LHCN-M2 (cell line): Measurements from ENCODE around the gene GLT8D2. TPM values are rescaled to one million over a fixed set of nuclear protein-coding genes. Genes with fewer than 3 reads are reported as not detected.
A peak's percentile ranks its signal among the peaks of the same experiment; 100 is the strongest.

ENCODE experiments used
- DNase-seq: peaks from one replicate; pipeline ENCODE4 v3.0.0-alpha.2; 2012; ENCODE audit warnings: low read depth
- polyA plus RNA-seq: library from polyadenylated mRNA; unstranded; fragments of >200 nt; gene quantifications from one replicate; pipeline ENCODE4 v1.2.1, GENCODE V29; 2012; ENCODE audit warnings: missing spikeins
- total RNA-seq: library from RNA; depleted of rRNA; stranded (reverse); fragments of >200 nt; gene quantifications from 2 replicates; pipeline ENCODE4 v1.2.3, GENCODE V29; 2014; rRNA removed

The GLT8D2 gene
- total RNA-seq = 42.0 and 47.1 TPM in 2 replicates
- polyA plus RNA-seq = 15.5 TPM

GRCh38 chr12:104049903-104050356 lies at the start of gene GLT8D2:
GLT8D2 (minus strand) TSS chr12:104050187; CDS start chr12:104019648, 30,539 bp downstream.
- DNase-seq = peak; percentile 61

GRCh38 chr12:104097954-104098353 lies 48.0 kb upstream of the GLT8D2 start:
- no peak for DNase-seq

GRCh38 chr12:104095289-104095688 lies 45.3 kb upstream of the GLT8D2 start:
- no peak for DNase-seq

- DNase-seq = no peak
Measured at GRCh38 chr12:104094284-104094683, 44.3 kb upstream of the GLT8D2 start.

- no peak for DNase-seq
Measured at GRCh38 chr12:104091136-104091535, 41.1 kb upstream of the GLT8D2 start.

- no peak for DNase-seq
Measured at GRCh38 chr12:104090685-104091084, 40.7 kb upstream of the GLT8D2 start.

GRCh38 chr12:104083769-104084475 lies 33.9 kb upstream of the GLT8D2 start:
- DNase-seq = no peak

- DNase-seq = no peak
Measured at GRCh38 chr12:104080764-104081163, 30.8 kb upstream of the GLT8D2 start.

GRCh38 chr12:104079024-104079423 lies 29.0 kb upstream of the GLT8D2 start:
- no peak for DNase-seq

- DNase-seq = no peak
Measured at GRCh38 chr12:104073699-104074098, 23.7 kb upstream of the GLT8D2 start.

- no peak for DNase-seq
Measured at GRCh38 chr12:104072099-104072498, 22.1 kb upstream of the GLT8D2 start.

GRCh38 chr12:104064842-104065427 lies 14.9 kb upstream of the GLT8D2 start:
- no peak for DNase-seq

GRCh38 chr12:104064031-104064841 lies 14.2 kb upstream of the GLT8D2 start, which contains the start of gene HCFC2:
HCFC2 (plus strand) TSS chr12:104064531; CDS start chr12:104064561, 30 bp downstream.
- DNase-seq = peak; percentile 88

- DNase-seq = no peak
Measured at GRCh38 chr12:104063712-104064030, 13.7 kb upstream of the GLT8D2 start.

GRCh38 chr12:104060791-104061190 lies 10.8 kb upstream of the GLT8D2 start:
- peak; percentile 28 for DNase-seq

- DNase-seq = no peak
Measured at GRCh38 chr12:104059963-104060362, 10.0 kb upstream of the GLT8D2 start.

GRCh38 chr12:104058802-104059201 lies 8.8 kb upstream of the GLT8D2 start:
- DNase-seq = no peak

- DNase-seq = peak; percentile 29
Measured at GRCh38 chr12:104057771-104058197, 7.8 kb upstream of the GLT8D2 start.

- peak; percentile 84 for DNase-seq
Measured at GRCh38 chr12:104056419-104056972, 6.5 kb upstream of the GLT8D2 start.

- DNase-seq = peak; percentile 72
Measured at GRCh38 chr12:104055686-104056388, 5.8 kb upstream of the GLT8D2 start.

GRCh38 chr12:104054681-104055346 lies 4.8 kb upstream of the GLT8D2 start:
- DNase-seq = no peak
